Body of pancreas (tissue), 4 donors: ENCODE results near the gene AKIRIN1. TPM values are rescaled to one million over a fixed set of nuclear protein-coding genes. Genes with fewer than 3 reads are reported as not detected.

Source experiments
- ATAC-seq: fragments of 150-250 bp; one replicate; pipeline ENCODE4 v1.9.1; 2016
- DNase-seq, 4 donors: peaks; one replicate each; pipeline ENCODE4 v3.0.0-alpha.2; 2019
- H3K27ac ChIP-seq, 4 donors: fragments of 200-600 bp; sonication (generic); 1 replicate in 3 of 4; 2 replicates in 1 of 4; pipeline versions ENCODE4 v1.5.1 to v1.6.1; 2016 to 2019; ENCODE audit warnings: mild to moderate bottlenecking in 1 of 4, mixed read lengths in 1 of 4, moderate library complexity in 1 of 4
- H3K27me3 ChIP-seq, 2 donors: fragments of 200-600 bp; sonication (generic); one replicate each; pipeline ENCODE4 v1.6.0; 2016; ENCODE audit warnings: mild to moderate bottlenecking in 1 of 2
- H3K36me3 ChIP-seq, 2 donors: fragments of 200-600 bp; sonication (generic); replicated peaks in 1 of 2; 2 replicates each; pipeline ENCODE4 v1.5.1; 2016; ENCODE audit warnings: low read depth in 2 of 2; ENCODE audit not compliant: insufficient read depth in 1 of 2
- H3K4me1 ChIP-seq: fragments of 200-600 bp; sonication (generic); one replicate; pipeline ENCODE4 v1.6.0; 2016
- H3K4me3 ChIP-seq, 2 donors: fragments of 200-600 bp; sonication (generic); 1 replicate in 1 of 2; 2 replicates in 1 of 2; pipeline ENCODE4 v1.5.1; 2016 to 2019
- H3K9me3 ChIP-seq, 3 donors: fragments of 200-600 bp; sonication (generic); 1 replicate in 2 of 3; 2 replicates in 1 of 3; pipeline ENCODE4 v1.5.1; 2016
- POLR2A ChIP-seq, 3 donors: fragments of 450-650 bp; IDR thresholded peaks; one replicate each; pipeline ENCODE4 v1.6.1; 2016; ENCODE audit warnings: antibody characterized with exemption in 3 of 3, mild to moderate bottlenecking in 2 of 3
- WGBS, 2 donors: methylation state at CpG; one replicate each; pipeline ENCODE4 v1.1.5; 2017; 5-methylcytosine and 5-hydroxymethylcytosine counted together
- intact Hi-C: fragments of 100-400 bp; cut with DNase I; formaldehyde crosslinking; loops from one replicate; pipeline ENCODE4 v1.15.1; 2023
- total RNA-seq, 2 donors: library from RNA; depleted of rRNA; stranded (reverse); fragments of >200 nt; gene quantifications; one replicate each; pipeline ENCODE4 v1.1.0, GENCODE V29; 2016
- TF ChIP-seq, protein P1 (sequence below), 7 experiments: fragments of 450-650 bp in 4 of 7; fragments of 200-600 bp in 3 of 7; sonication (generic) in 3 of 7; IDR thresholded peaks; one replicate each; pipeline ENCODE4 v1.5.1; 2016 to 2019; ENCODE audit warnings: antibody characterized with exemption in 7 of 7

Gene AKIRIN1, protein sequence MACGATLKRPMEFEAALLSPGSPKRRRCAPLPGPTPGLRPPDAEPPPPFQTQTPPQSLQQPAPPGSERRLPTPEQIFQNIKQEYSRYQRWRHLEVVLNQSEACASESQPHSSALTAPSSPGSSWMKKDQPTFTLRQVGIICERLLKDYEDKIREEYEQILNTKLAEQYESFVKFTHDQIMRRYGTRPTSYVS
- 10 to 100 TPM; 17.8 to 20.5 TPM for total RNA-seq

DNA sequence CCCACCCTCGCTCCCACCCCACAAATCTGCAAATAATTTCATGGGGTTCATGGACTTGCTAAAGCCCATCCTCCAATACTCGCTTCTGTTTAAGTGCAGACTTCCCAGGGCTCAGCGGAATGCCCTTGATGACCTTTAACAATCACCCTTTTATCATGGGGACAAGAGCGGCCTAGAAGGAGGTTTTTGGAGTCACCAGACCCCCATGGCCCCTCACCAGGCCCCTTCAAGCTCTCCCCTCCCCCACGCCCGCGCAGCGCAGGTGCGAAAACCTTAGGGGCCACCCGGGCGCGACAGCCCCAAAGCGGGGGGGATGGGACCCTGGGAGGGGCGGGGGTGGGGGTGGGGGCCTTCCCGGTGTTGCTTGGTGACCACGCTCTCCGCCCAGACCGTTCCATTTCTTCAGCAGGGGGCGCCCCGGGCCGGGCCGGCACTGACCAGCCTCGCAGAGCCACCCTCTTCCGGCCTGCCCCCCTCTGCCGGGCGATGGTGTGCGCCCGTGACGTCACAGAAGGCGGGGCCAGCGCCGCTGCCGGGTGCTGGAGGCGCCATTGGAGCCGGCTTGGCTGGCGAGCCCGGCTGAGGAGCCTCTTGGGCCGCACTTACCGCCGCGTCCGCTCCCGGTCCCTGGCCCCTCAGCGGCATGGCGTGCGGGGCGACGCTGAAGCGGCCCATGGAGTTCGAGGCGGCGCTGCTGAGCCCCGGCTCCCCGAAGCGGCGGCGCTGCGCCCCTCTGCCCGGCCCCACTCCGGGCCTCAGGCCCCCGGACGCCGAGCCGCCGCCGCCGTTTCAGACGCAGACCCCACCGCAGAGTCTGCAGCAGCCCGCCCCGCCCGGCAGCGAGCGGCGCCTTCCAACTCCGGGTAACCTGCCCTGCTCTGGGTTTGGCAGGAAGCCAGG lies at the start of gene AKIRIN1:
Gene AKIRIN1 (plus strand): TSS at position 539 of the 900 bp plus-strand sequence. CDS start 105 bp downstream, at position 644.
- 1% methylated on average over 7 to 68 of the region's 76 CpGs for WGBS, 2 donors
- Histone ChIP-seq H3K9me3 (no peaks in the 10 kb centered on the region), H3K27ac (peak within 1 kb of the TSS; percentile 80 to 97 (median 89)), H3K36me3 (no peaks in the 10 kb centered on the region), H3K4me1 (peaks cover 20% of the 10 kb centered on the region), H3K27me3 (no peaks in the 10 kb centered on the region), H3K4me3 (peak within 1 kb of the TSS; percentile 93 to 99)
- intact Hi-C loops = loop anchor here (10.0 kb wide), 1 partner anchor 136 kb away; the partner anchor contains the start of gene RRAGC
- TF ChIP-seq, protein P1, sequence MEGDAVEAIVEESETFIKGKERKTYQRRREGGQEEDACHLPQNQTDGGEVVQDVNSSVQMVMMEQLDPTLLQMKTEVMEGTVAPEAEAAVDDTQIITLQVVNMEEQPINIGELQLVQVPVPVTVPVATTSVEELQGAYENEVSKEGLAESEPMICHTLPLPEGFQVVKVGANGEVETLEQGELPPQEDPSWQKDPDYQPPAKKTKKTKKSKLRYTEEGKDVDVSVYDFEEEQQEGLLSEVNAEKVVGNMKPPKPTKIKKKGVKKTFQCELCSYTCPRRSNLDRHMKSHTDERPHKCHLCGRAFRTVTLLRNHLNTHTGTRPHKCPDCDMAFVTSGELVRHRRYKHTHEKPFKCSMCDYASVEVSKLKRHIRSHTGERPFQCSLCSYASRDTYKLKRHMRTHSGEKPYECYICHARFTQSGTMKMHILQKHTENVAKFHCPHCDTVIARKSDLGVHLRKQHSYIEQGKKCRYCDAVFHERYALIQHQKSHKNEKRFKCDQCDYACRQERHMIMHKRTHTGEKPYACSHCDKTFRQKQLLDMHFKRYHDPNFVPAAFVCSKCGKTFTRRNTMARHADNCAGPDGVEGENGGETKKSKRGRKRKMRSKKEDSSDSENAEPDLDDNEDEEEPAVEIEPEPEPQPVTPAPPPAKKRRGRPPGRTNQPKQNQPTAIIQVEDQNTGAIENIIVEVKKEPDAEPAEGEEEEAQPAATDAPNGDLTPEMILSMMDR (IDR thresholded peaks at IDR 0.05) = peak in 3 of 7 experiments; percentile 16 to 52 (median 38)
- TF ChIP-seq POLR2A (IDR thresholded peaks at IDR 0.05) = peak; percentile 84 to 91 (median 85)
- DNase-seq = peak; percentile 98 to 100 (median 99)
- ATAC-seq = peak; percentile 98

DNA sequence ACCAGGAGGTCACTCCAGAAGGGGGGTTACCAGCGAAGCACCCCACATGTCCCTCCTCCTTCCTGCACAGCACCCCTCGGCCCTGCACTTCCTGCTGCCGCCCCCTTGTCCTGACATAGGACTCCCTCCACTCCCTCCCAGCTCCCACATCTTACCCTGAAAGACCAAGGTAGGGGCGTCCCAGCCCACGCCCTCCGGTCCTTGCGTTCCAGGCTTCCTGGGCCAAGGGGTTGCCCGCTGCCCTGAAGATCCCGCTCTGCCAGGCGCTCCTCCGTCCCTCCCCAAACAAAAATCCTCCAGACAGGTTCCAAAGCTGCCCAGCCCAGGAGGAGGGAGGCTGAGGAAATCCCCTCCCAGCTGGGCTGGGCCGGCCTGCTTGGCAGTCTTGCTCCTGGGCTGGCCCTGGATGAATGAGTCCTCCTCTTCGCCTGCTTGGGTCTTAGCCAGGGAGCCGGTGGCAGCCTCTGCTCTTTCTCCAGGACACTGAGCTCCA lies 49.5 kb upstream of the AKIRIN1 start, which contains the start of gene RHBDL2:
Gene RHBDL2 (minus strand): TSS at position 304 of the 493 bp plus-strand sequence. CDS start 22,618 bp downstream, outside the sequence.
- no peak for TF ChIP-seq POLR2A (IDR thresholded peaks at IDR 0.05)
- TF ChIP-seq, protein P1 (IDR thresholded peaks at IDR 0.05) = no peak
- no peak within 1 kb of the TSS for H3K27ac ChIP-seq
- 30 to 43% methylated on average over 11 to 14 of the region's 14 CpGs for WGBS, 2 donors

DNA sequence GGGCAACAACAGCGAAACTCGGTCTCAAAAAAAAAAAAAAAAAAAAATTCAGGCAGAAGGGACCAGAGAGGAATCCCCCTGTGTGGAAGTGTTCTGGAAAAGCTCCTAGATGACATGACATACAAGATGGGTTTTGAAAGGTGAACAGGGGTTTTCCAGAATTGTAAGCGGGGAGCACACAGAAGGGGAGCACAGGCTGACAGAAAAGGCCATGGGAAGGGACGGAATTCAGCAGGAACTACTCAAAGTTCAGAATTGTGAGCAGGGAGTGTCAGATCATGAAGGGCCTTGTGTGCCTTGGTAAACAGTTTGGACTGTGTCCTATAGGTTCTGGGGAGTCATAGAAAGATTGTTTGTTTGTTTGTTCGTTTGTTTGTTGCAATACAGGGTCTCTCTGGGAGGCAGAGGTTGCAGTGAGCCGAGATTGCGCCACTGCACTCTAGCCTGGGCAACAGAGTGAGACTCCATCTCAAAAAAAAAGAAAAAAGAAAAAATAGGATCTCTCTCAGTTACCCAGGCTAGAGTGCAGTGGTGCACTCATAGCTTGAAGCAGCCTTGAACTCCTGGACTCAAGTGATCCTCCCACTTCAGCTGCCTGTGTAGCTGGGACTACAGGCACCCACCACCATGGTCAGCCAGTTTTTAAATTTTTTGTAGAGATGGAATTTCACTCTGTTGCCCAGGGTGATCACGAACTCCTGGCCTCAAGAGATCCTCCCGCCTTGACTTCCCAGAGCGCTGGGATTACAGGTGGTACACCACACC lies 48.2 kb upstream of the AKIRIN1 start:
- intact Hi-C loops = no loop called here
- Histone ChIP-seq H3K9me3 (no peaks in the 10 kb centered on the region), H3K4me1 (peaks cover 4% of the 10 kb centered on the region), H3K36me3 (no peaks in the 10 kb centered on the region), H3K27me3 (no peaks in the 10 kb centered on the region), H3K27ac (no peak overlapping the region), H3K4me3 (no peak overlapping the region)
- ATAC-seq (no peak), DNase-seq (no peak)
- 90% methylated on average over 10 of the region's 10 CpGs for WGBS, 2 donors
- TF ChIP-seq, protein P1 (IDR thresholded peaks at IDR 0.05) = no peak
- TF ChIP-seq POLR2A (IDR thresholded peaks at IDR 0.05) = no peak

More for the DNA sequence above, 49.5 kb upstream of the AKIRIN1 start, which contains the start of gene RHBDL2:
- peak; percentile 88 for ATAC-seq
- intact Hi-C loops = no loop called here
- Histone ChIP-seq H3K27me3 (no peaks in the 10 kb centered on the region), H3K36me3 (no peaks in the 10 kb centered on the region), H3K4me1 (peaks cover 9% of the 10 kb centered on the region), H3K4me3 (no peak within 1 kb of the TSS), H3K9me3 (no peaks in the 10 kb centered on the region)
- DNase-seq = peak; percentile 50 to 72 (median 66)

DNA sequence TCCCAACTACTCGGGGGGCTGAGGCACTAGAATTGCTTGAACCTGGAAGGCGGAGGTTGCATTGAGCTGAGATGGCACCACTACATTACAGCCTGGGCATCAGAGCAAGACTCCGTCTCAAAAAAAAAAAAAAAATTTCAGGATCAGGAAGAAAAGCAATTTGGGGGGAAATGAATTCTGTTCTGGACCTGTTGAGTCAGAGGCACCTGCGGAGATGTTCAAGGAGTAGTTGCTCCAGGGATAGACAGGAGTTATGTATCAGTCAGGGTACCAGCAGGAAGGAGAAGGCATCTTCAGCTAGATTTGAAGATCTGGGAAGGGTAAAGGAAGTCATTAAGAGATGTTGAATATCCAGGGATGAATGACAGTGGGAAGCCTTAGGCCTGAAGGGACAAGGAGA lies 46.5 kb upstream of the AKIRIN1 start:
- intact Hi-C loops = no loop called here

More for the DNA sequence above, 46.5 kb upstream of the AKIRIN1 start:
- no peaks in the 10 kb centered on the region for H3K9me3 ChIP-seq
- TF ChIP-seq, protein P1 (IDR thresholded peaks at IDR 0.05) = no peak
- TF ChIP-seq POLR2A (IDR thresholded peaks at IDR 0.05) = no peak
- DNase-seq (no peak), ATAC-seq (no peak)
- peaks cover 4% of the 10 kb centered on the region for H3K4me1 ChIP-seq
- H3K4me3 ChIP-seq = no peak overlapping the region
- 92 to 93% methylated on average over 4 of the region's 4 CpGs for WGBS, 2 donors
- no peaks in the 10 kb centered on the region for H3K36me3 ChIP-seq
- H3K27me3 ChIP-seq = no peaks in the 10 kb centered on the region
- no peak overlapping the region for H3K27ac ChIP-seq
